Stimulated activated CD4-positive, alpha-beta T cell treated with anti-CD3 and anti-CD28 coated beads, Interleukin-4, amount 100 ng/mL, for 4 hours (primary cell): Measurements from ENCODE around the gene ZNF30.
"Not testable (repeated sequence)": the region's sequence is repeated elsewhere in the genome, so short reads cannot be mapped to it uniquely, and the experiment has no call there.

ENCODE experiments used
- DNase-seq, 2 experiments: peaks; one replicate each; pipeline ENCODE4 v3.0.0-alpha.2; 2020

Gene ZNF30

GRCh38 chr19:34989298-34989697, 62.6 kb downstream of the ZNF30 start:
- no peak for DNase-seq

GRCh38 chr19:34990578-34991192, 64.0 kb downstream of the ZNF30 start:
- DNase-seq, result no peak

- DNase-seq, result no peak
Observed at GRCh38 chr19:34991542-34992333, 65.0 kb downstream of the ZNF30 start.

- not testable (repeated sequence) for DNase-seq
Observed at GRCh38 chr19:34992582-34992981, 65.9 kb downstream of the ZNF30 start.

GRCh38 chr19:34994286-34994642, 67.6 kb downstream of the ZNF30 start:
- no peak for DNase-seq
